Spinal cord (tissue), 10 donors: ENCODE measurements around the gene PRAMEF13. TPM values are rescaled to one million over a fixed set of nuclear protein-coding genes. Genes with fewer than 3 reads are reported as not detected.
"Not testable (repeated sequence)": the region's sequence is repeated elsewhere in the genome, so short reads cannot be mapped to it uniquely, and the experiment has no call there.

Experiments used
- DNase-seq, 6 donors: peaks; one replicate each; pipeline versions ENCODE4 v3.0.0 to v3.0.0-alpha.2; 2013 to 2015; ENCODE audit warnings: low spot score in 6 of 6, low read depth in 4 of 6
- H3K27ac ChIP-seq: one replicate; pipeline ENCODE4 v1.5.1; 2013; ENCODE audit warnings: low read depth, low read length, control low read depth
- H3K27me3 ChIP-seq: one replicate; pipeline ENCODE4 v1.6.1; 2013; ENCODE audit warnings: low read length; ENCODE audit not compliant: control insufficient read depth, insufficient read depth
- H3K36me3 ChIP-seq: one replicate; pipeline ENCODE4 v1.6.1; 2013; ENCODE audit warnings: low read length; ENCODE audit not compliant: control insufficient read depth, insufficient read depth
- H3K4me1 ChIP-seq: one replicate; pipeline ENCODE4 v1.6.1; 2013; ENCODE audit warnings: low read length; ENCODE audit not compliant: control insufficient read depth, insufficient read depth
- H3K4me3 ChIP-seq: one replicate; pipeline ENCODE4 v1.5.1; 2013; ENCODE audit warnings: low read depth, low read length, control low read depth
- H3K9me3 ChIP-seq: one replicate; pipeline ENCODE4 v1.6.1; 2013; ENCODE audit warnings: low read length; ENCODE audit not compliant: control insufficient read depth, insufficient read depth
- WGBS: methylation state at CpG from one replicate; pipeline ENCODE4 v1.1.5; 2013; ENCODE audit warnings: missing lambda C conversion rate; ENCODE audit not compliant: insufficient coverage; 5-methylcytosine and 5-hydroxymethylcytosine counted together
- polyA plus RNA-seq, 2 donors: library from polyadenylated mRNA; unstranded; fragments of 120-200 nt; gene quantifications; one replicate each; pipeline ENCODE4 v1.2.1, GENCODE V29; 2013; ENCODE audit not compliant: insufficient read length in 2 of 2
- total RNA-seq, 2 donors: library from RNA; depleted of rRNA in 1 of 2; stranded (reverse); fragments of 120-200 nt in 1 of 2; fragments of >200 nt in 1 of 2; gene quantifications; one replicate each; pipeline versions ENCODE4 v1.2.3 to v1.2.4, GENCODE V29; 2013 to 2014
- donor health status: healthy.

PRAMEF13 gene
- total and polyA plus RNA-seq, 4 donors = not detected

GRCh38 chr1:13231061-13231750 is 30.0 kb upstream of the PRAMEF13 start:
- not testable (repeated sequence) for H3K27ac ChIP-seq, H3K9me3 ChIP-seq, H3K4me1 ChIP-seq, H3K36me3 ChIP-seq, DNase-seq, H3K4me3 ChIP-seq, H3K27me3 ChIP-seq
- 94% methylated on average over 6 of the region's 7 CpGs for WGBS

DNA sequence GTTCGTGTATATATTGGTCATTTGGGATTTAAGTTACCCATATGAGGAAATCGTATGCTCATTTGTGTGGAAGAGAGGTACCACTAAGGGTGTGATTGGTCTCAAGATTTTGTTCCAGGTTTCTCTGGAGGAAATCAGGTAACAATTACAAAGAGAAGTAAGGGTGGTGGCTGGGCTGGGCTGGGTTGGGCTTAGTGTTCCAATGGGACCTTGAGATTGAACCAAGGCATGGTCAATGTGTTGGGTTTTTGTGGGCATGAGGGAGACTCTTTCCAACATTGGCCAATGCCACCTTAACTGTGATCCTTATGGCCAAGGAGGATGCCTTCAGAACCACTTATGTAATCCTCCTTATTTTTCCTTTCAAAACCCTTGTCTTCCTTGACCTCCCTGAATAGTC is 29.4 kb upstream of the PRAMEF13 start:
- H3K36me3 ChIP-seq, H3K4me1 ChIP-seq, H3K9me3 ChIP-seq, H3K27ac ChIP-seq, H3K4me3 ChIP-seq, H3K27me3 ChIP-seq, DNase-seq: not testable (repeated sequence)
- WGBS = 70% methylated on average over 2 of the region's 2 CpGs

DNA sequence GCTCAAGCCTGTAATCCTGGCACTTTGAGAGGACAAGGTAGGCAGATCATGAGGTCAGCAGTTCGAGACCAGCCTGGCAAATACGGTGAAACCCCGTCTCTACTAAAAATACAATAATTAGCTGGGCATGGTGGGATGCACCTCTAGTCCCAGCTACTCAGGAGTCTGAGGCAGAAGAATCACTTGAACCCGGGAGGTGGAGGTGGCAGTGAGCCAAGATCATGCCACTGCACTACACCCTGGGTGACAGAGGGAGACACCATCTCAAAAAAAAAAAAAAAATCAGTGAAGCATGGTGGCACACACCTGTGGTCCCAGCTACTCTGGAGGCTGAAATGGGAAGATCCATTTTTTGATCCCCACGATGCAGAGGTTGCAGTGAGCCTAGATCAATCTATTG is 28.9 kb upstream of the PRAMEF13 start:
- 70% methylated on average over 3 of the region's 5 CpGs for WGBS
- H3K27me3 ChIP-seq, H3K36me3 ChIP-seq, H3K4me1 ChIP-seq, DNase-seq, H3K9me3 ChIP-seq, H3K27ac ChIP-seq, H3K4me3 ChIP-seq: not testable (repeated sequence)

- Histone ChIP-seq H3K9me3 (no peaks in the 10 kb centered on the region), H3K27me3 (no peaks in the 10 kb centered on the region), H3K4me3 (no peak overlapping the region), H3K27ac (no peak overlapping the region), H3K36me3 (no peaks in the 10 kb centered on the region), H3K4me1 (no peaks in the 10 kb centered on the region)
- no peak for DNase-seq
- WGBS = 73% methylated on average over 7 of the region's 7 CpGs
Measured at GRCh38 chr1:13228343-13228781, 27.2 kb upstream of the PRAMEF13 start.

GRCh38 chr1:13227271-13228055 is 26.3 kb upstream of the PRAMEF13 start:
- not testable (repeated sequence) for H3K27ac ChIP-seq, H3K9me3 ChIP-seq, H3K27me3 ChIP-seq, H3K4me1 ChIP-seq, H3K36me3 ChIP-seq, DNase-seq, H3K4me3 ChIP-seq
- WGBS = 91% methylated on average over 6 of the region's 8 CpGs

- not testable (repeated sequence) for H3K4me1 ChIP-seq, H3K27me3 ChIP-seq, DNase-seq, H3K36me3 ChIP-seq, H3K9me3 ChIP-seq, H3K27ac ChIP-seq, H3K4me3 ChIP-seq
- WGBS = 72% methylated on average over 6 of the region's 9 CpGs
Measured at GRCh38 chr1:13225675-13226204, 24.5 kb upstream of the PRAMEF13 start, which contains the start of gene PRAMEF18. Gene PRAMEF18 (minus strand): TSS chr1:13226154. CDS start chr1:13226106, 48 bp downstream.

- H3K27ac ChIP-seq = no peak overlapping the region
- 68% methylated on average over 4 of the region's 5 CpGs for WGBS
Measured at GRCh38 chr1:13224480-13225060, 23.4 kb upstream of the PRAMEF13 start.

DNA sequence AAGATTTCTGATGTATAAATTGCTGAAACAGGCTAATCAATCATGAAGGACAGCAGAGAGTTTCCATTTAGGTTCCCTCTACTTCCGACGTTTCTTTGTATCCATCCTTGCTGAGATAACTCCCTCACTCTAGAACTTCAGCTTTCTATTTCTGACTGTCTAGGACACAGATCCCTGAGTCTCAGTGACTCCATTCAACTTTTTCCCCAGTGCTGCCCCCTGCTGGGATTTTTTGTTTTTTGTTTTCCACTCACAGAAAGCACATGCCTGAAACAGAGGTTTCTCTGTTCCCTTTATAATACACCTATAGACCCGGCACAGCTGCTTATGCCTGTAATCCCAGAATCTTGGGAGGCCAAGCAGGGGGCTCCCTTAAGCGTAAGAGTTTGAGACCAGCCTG is 21.6 kb upstream of the PRAMEF13 start:
- H3K36me3 ChIP-seq, H3K27ac ChIP-seq, H3K27me3 ChIP-seq, H3K4me3 ChIP-seq, H3K9me3 ChIP-seq, H3K4me1 ChIP-seq, DNase-seq: not testable (repeated sequence)
- no CpG with 5 or more reads among the region's 4 CpGs for WGBS

More at GRCh38 chr1:13224480-13225060, 23.4 kb upstream of the PRAMEF13 start:
- Histone ChIP-seq H3K4me1 (no peaks in the 10 kb centered on the region), H3K27me3 (no peaks in the 10 kb centered on the region), H3K36me3 (no peaks in the 10 kb centered on the region), H3K9me3 (no peaks in the 10 kb centered on the region), H3K4me3 (no peak overlapping the region)
- DNase-seq = no peak

DNA sequence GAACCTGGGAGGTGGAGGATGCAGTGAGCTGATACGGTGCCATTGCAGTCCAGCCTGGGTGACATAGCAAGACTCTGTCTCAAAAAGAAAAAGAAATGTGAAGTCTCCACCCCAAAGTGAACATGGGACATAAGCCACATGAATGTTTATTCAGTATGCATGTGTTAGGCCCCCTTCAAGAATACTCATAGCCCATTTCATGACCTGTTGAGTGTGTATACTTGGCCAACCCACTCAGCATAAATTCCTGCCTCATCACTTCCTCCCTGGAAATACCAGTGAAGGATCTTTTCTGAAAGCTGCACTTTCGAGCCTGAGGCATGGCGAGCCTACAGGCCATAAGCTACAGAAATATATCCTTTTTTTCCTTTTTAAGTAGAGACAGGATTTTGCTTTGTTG is 18.0 kb upstream of the PRAMEF13 start:
- H3K4me1 ChIP-seq, DNase-seq, H3K36me3 ChIP-seq, H3K9me3 ChIP-seq, H3K4me3 ChIP-seq, H3K27ac ChIP-seq, H3K27me3 ChIP-seq: not testable (repeated sequence)
- WGBS = no CpG with 5 or more reads among the region's 3 CpGs
